ENCODE measurements around the gene CSAG2.
"Not testable (repeated sequence)": the region's sequence is repeated elsewhere in the genome, so short reads cannot be mapped to it uniquely, and the experiment has no call there.

Gene CSAG2, protein sequence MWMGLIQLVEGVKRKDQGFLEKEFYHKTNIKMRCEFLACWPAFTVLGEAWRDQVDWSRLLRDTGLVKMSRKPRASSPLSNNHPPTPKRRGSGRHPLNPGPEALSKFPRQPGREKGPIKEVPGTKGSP

DNA sequence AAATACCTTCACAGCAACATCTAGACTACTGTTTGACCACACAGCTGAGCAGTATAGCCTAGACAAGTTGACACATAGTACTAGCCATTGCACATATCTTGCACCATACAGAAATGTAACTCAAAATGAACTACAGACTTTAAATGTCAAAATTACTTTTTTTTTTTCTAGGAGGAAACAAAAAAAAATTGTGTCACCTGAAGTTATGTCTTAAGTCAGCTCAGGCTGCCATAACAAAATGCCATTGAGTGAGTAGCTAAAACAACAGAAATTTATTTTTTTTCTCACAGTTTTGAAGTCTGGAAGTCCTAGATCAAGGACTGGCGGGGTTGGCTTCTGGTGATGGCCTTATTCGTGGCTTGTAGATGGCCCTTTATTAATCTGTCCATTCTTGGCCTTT, at the start of gene CSAG2:
CSAG2 (minus strand) TSS at position 101 of the 400 bp plus-strand sequence. CDS start 161 bp downstream, outside the sequence.
- DNase-seq, result not testable (repeated sequence)

DNA sequence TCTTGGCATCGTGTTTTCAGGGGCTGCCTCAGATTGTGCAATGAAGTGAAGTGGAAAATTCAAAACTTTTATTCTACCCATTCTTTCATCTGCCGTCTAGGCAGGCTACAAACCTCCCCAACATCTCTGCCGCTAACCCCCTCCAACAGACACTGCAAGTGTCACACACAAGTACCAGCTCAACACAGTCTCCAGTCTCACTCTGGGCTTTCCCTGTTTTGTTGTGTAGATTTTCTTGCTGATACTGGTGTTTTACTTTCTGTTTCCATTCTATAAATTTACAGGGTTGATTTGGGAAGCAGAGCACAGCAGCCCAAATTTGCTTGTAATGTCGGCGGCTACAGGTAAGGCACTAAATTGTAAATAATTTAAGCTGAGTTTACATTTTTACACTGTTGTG, 45.8 kb upstream of the CSAG2 start:
- DNase-seq, result not testable (repeated sequence)

DNA sequence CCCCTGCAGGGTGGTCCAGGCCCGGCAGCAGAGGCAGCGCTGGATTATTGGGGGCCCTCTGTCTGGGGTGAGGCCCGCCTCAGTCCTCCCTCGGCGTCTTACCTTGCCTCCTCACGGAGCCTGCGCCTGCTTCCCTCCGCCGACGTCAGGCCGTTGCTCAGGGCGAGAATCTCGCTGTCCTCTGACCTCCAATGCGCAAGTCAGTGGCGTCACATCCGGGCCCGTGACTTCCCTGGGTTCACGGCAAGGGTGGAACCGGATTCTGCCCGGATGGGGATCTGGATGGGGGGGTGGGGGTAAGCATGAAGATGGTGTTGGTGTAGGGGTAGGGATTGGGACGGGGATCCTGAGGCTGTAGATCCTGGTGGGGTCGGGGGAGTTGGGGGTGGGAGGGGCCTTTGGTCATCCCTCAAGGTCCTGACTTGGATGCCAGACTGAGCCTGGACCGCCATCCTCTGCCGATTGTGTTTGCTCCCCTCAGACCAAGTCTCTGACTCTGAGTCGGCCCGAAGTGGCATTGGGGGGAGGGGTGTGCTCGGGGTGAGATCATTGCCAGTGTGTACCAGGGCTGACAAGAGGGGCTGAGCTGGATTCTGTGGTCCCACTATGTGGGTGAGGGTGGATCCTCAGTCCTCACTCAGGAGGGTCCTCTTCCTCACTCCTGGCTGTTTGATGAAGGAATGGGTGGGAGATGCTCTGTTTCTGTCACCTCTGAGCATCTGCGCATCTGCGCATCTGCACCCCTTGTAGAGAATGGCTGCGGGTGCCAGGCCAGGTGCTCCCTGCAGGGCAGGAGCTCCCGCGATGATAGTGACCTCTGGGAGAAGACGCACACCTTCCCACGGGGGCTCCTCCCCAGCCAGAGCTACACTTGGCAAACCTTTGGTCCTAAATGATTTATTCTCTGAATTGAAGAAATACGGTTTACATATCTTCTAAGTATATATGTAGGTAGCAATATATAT, 44.9 kb upstream of the CSAG2 start, which contains the start of gene MAGEA2:
MAGEA2 (minus strand) TSS at position 157 of the 965 bp plus-strand sequence. CDS start 2,479 bp downstream, outside the sequence.
- DNase-seq, result not testable (repeated sequence)

DNA sequence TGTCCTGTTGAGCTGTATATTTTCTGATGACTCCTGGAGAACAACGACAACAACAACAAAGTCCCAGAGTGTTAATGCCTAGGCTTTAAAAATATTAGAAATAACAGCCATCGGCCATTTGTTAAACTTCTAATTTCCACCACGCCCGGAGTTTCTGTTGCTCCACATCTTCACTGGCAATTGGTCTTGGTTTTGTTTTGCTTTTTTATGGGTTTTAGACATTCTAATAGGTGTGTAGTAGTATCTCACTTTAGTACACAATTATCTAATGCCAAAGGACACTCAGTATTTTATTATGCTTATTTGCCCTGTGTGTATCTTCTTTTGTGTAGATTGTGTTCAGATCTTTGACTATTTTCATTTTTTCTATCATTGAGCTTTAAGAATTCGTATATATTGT, 29.5 kb upstream of the CSAG2 start:
- DNase-seq, result no peak

DNA sequence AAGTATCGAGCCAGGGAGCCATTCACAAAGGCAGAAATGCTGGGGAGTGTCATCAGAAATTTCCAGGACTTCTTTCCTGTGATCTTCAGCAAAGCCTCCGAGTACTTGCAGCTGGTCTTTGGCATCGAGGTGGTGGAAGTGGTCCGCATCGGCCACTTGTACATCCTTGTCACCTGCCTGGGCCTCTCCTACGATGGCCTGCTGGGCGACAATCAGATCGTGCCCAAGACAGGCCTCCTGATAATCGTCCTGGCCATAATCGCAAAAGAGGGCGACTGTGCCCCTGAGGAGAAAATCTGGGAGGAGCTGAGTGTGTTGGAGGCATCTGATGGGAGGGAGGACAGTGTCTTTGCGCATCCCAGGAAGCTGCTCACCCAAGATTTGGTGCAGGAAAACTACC, 27.5 kb upstream of the CSAG2 start:
- not testable (repeated sequence) for DNase-seq

DNA sequence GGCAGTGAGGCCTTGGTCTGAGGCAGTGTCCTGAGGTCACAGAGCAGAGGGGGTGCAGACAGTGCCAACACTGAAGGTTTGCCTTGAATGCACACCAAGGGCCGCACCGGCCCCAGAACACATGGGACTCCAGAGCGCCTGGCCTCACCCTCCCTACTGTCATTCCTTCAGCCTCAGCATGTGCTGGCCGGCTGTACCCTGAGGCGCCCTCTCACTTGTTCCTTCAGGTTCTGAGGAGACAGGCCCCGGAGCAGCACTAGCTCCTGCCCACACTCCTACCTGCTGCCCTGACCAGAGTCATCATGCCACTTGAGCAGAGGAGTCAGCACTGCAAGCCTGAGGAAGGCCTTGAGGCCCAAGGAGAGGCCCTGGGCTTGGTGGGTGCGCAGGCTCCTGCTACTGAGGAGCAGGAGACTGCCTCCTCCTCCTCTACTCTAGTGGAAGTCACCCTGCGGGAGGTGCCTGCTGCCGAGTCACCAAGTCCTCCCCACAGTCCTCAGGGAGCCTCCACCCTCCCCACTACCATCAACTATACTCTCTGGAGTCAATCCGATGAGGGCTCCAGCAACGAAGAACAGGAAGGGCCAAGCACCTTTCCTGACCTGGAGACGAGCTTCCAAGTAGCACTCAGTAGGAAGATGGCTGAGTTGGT, 26.9 kb upstream of the CSAG2 start:
- no peak for DNase-seq

DNA sequence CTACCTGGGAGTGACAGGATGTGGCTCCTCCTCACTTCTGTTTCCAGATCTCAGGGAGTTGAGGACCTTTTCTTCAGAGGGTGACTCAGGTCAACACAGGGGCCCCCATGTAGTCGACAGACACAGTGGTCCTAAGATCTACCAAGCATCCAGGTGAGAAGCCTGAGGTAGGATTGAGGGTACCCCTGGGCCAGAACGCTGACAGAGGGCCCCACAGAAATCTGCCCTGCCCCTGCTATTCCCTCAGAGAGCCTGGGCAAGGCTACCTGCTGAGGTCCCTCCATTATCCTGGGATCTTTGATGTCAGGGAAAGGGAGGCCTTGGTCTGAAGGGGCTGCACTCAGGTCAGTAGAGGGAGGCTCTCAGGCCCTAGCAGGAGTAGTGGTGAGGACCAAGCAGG, 26.0 kb upstream of the CSAG2 start:
- DNase-seq, result no peak

DNA sequence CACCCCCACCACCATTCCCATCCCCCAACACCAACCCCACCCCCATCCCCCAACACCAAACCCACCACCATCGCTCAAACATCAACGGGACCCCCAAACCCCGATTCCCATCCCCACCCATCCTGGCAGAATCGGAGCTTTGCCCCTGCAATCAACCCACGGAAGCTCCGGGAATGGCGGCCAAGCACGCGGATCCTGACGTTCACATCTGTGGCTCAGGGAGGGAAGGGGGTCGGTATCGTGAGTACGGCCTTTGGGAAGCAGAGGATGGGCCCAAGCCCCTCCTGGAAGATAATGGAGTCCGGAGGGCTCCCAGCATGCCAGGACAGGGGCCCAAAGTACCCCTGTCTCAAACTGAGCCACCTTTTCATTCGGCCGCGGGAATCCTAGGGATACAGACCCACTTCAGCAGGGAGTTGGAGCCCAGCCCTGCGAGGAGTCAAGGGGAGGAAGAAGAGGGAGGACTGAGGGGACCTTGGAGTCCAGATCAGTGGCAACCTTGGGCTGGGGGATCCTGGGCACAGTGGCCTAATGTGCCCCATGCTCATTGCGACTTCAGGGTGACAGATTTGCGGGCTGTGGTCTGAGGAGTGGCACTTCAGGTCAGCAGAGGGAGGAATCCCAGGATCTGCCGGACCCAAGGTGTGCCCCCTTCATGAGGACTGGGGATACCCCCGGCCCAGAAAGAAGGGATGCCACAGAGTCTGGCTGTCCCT, 25.2 kb upstream of the CSAG2 start:
- DNase-seq, result not testable (repeated sequence)

DNA sequence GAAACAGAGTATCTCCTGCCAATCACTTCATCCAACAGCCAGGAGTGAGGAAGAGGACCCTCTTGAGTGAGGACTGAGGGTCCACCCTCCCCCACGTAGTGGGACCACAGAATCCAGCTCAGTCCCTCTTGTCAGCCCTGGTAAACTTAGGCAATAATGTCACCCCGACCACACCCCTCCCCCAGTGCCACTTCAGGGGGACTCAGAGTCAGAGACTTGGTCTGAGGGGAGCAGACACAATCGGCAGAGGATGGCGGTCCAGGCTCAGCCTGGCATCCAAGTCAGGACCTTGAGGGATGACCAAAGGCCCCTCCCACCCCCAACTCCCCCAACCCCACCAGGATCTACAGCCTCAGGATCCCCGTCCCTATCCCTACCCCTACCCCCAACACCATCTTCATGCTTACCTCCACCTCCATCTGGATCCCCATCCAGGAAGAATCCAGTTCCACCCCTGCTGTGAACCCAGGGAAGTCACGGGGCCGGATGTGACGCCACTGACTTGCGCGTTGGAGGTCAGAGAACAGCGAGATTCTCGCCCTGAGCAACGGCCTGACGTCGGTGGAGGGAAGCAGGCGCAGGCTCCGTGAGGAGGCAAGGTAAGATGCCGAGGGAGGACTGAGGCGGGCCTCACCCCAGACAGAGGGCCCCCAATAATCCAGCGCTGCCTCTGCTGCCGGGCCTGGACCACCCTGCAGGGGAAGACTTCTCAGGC, 24.3 kb upstream of the CSAG2 start, which contains the start of the genes CSAG1 and MAGEA12:
CSAG1 (minus strand) TSS at position 461 of the 715 bp plus-strand sequence. CDS start 1,261 bp downstream, outside the sequence.
MAGEA12 (plus strand) TSS at position 497 of the 715 bp plus-strand sequence. CDS start 2,405 bp downstream, outside the sequence.
- DNase-seq, result peak; percentile 48 to 73

DNA sequence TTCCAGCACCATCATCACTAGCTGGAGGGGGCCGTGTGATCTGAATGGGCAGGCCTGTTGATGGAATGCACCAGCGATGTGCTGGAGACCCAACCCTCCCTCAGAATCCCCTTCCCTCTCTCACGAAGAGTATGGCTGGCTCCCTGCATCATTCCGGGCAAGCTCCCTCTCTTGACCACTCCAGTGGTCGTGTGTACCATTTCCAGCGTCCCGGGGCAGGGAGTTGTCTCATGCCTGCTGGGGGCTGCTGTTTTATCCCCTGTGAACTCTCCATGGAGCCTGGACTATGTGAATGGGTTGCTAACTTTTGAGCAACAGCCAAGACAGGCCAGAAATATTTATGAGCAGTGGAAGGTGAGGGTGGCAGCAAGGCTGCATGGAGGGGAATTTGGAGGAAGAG, 16.3 kb upstream of the CSAG2 start:
- DNase-seq, result no peak

DNA sequence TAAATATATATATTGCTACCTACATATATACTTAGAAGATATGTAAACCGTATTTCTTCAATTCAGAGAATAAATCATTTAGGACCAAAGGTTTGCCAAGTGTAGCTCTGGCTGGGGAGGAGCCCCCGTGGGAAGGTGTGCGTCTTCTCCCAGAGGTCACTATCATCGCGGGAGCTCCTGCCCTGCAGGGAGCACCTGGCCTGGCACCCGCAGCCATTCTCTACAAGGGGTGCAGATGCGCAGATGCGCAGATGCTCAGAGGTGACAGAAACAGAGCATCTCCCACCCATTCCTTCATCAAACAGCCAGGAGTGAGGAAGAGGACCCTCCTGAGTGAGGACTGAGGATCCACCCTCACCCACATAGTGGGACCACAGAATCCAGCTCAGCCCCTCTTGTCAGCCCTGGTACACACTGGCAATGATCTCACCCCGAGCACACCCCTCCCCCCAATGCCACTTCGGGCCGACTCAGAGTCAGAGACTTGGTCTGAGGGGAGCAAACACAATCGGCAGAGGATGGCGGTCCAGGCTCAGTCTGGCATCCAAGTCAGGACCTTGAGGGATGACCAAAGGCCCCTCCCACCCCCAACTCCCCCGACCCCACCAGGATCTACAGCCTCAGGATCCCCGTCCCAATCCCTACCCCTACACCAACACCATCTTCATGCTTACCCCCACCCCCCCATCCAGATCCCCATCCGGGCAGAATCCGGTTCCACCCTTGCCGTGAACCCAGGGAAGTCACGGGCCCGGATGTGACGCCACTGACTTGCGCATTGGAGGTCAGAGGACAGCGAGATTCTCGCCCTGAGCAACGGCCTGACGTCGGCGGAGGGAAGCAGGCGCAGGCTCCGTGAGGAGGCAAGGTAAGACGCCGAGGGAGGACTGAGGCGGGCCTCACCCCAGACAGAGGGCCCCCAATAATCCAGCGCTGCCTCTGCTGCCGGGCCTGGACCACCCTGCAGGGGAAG, 5.0 kb upstream of the CSAG2 start, which contains the start of gene MAGEA2B:
MAGEA2B (plus strand) TSS at position 814 of the 973 bp plus-strand sequence. CDS start 2,479 bp downstream, outside the sequence.
- DNase-seq, result not testable (repeated sequence)

DNA sequence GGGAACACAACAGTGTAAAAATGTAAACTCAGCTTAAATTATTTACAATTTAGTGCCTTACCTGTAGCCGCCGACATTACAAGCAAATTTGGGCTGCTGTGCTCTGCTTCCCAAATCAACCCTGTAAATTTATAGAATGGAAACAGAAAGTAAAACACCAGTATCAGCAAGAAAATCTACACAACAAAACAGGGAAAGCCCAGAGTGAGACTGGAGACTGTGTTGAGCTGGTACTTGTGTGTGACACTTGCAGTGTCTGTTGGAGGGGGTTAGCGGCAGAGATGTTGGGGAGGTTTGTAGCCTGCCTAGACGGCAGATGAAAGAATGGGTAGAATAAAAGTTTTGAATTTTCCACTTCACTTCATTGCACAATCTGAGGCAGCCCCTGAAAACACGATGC, 4.1 kb upstream of the CSAG2 start:
- not testable (repeated sequence) for DNase-seq

DNA sequence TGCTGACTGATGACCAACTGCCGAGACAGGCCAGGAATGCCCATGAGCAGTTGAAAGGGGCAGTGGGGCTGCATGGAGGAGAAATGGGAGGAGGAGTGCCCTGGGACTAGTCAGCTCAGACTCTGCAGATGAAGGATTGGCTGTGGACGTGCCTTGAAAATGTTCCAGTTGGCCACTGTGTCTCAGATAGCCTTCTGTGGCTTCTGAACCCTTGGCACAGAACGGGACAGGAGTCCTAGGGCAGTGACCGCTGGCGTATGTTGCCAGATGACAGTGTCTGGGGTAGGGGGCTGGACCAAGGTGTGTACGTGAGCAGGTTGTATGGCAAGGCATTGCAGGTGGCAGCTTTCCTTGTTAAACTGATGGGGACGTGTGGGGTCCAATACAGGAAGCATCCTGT, 2.6 kb downstream of the CSAG2 start:
- DNase-seq, result not testable (repeated sequence)

DNA sequence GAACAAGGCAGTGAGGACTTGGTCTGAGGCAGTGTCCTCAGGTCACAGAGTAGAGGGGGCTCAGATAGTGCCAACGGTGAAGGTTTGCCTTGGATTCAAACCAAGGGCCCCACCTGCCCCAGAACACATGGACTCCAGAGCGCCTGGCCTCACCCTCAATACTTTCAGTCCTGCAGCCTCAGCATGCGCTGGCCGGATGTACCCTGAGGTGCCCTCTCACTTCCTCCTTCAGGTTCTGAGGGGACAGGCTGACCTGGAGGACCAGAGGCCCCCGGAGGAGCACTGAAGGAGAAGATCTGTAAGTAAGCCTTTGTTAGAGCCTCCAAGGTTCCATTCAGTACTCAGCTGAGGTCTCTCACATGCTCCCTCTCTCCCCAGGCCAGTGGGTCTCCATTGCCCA, 8.7 kb downstream of the CSAG2 start:
- DNase-seq, result not testable (repeated sequence)

DNA sequence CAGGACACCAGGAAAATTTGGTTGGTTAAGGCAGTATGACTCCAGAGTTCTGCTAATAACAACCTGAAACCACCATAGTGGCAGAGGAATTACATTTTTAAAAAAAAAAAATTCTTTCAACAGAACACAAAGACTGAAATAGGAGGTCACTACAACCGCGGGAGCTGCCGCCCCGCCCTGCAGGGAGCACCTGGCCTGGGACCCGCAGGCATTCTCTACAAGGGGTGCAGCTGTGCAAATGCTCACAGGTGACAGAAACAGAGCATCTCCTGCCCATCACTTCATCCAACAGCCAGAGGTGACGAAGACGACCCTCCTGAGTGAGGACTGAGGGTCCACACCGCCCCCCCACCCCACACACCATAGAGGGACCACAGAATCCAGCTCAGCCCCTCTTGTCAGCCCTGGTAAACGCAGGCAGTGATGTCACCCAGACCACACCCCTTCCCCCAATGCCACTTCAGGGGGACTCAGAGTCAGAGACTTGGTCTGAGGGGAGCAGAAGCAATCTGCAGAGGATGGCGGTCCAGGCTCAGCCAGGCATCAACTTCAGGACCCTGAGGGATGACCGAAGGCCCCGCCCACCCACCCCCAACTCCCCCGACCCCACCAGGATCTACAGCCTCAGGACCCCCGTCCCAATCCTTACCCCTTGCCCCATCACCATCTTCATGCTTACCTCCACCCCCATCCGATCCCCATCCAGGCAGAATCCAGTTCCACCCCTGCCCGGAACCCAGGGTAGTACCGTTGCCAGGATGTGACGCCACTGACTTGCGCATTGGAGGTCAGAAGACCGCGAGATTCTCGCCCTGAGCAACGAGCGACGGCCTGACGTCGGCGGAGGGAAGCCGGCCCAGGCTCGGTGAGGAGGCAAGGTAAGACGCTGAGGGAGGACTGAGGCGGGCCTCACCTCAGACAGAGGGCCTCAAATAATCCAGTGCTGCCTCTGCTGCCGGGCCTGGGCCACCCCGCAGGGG, 10.8 kb downstream of the CSAG2 start, which contains the start of gene MAGEA3:
MAGEA3 (plus strand) TSS at position 843 of the 980 bp plus-strand sequence. CDS start 2,039 bp downstream, outside the sequence.
- not testable (repeated sequence) for DNase-seq

DNA sequence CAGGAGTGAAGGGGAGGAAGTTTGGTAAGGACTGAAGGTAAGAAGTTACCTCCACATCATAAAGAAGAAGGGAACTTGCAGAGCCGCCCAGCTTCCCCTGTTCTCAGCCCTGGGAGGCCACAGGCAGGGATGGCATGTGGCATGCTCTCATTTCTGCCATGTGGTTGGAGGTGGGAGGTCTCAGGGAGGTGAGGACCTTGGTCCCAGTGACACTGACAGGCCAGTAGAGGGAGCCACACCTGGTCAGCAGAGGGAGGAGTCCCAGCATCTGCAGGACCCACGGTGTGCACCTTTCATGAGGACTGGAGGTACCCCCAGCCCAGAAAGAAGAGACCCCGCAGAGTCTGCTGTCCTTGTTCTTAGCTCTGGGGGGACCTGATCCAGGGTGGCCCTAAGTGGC, 28.1 kb downstream of the CSAG2 start:
- not testable (repeated sequence) for DNase-seq

DNA sequence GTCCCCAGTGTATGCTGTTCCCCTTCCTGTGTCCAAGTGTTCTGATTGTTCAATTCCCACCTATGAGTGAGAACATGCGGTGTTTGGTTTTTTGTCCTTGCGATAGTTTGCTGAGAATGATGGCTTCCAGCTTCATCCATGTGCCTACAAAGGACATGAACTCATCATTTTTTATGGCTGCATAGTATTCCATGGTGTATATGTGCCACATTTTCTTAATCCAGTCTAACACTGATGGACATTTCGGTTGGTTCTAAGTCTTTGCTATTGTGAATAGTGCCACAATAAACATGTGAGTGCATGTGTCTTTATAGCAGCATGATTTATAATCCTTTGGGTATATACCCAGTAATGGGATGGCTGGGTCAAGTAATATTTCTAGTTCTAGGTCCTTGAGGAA, 34.4 kb downstream of the CSAG2 start:
- DNase-seq, result not testable (repeated sequence)

DNA sequence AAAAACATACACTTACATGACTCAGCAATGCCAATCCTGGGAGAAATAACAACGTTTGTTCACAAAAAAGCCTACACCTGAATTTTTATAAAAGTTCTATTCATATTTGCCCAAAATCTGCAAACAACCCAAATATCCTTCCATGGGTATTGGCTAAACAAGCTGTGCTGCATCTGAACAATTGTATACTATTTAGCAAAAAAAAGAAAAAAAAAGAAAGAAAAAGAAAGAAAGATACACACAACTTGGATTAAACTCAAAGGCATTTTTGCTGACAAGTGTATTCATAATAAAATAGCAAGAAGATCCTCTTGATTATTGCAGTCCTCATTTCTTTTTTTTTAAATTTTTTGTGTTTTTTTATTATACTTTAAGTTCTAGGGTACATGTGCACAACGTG, 34.9 kb downstream of the CSAG2 start:
- no peak for DNase-seq

DNA sequence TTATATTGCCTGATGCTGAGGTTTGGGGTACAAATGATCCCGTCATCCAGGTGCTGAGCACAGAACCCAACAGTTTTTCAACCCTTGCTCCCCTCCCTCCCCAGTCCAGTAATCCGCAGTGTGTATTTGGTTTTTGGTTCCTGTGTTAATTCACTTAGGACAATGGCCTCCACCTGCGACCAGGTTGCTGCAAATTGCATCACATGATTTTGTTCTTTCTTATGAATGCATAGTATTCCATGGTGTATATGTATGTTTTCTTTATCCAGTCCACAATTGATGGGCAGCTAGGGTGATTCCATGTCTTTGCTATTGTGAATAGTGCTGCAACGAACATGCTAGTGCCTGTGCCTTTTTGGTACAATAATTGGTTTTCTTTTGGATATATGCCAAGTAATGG, 46.0 kb downstream of the CSAG2 start:
- no peak for DNase-seq

All from NCI-H1930 (cell line).